ENCODE measurements around the gene USP9X. TPM values are rescaled to one million over a fixed set of nuclear protein-coding genes. Genes with fewer than 3 reads are reported as not detected.
"Not testable (repeated sequence)": the region's sequence is repeated elsewhere in the genome, so short reads cannot be mapped to it uniquely, and the experiment has no call there.

USP9X gene
- total and polyA plus RNA-seq, 12 donors = 12.6 to 143 (median 86.7) TPM

DNA sequence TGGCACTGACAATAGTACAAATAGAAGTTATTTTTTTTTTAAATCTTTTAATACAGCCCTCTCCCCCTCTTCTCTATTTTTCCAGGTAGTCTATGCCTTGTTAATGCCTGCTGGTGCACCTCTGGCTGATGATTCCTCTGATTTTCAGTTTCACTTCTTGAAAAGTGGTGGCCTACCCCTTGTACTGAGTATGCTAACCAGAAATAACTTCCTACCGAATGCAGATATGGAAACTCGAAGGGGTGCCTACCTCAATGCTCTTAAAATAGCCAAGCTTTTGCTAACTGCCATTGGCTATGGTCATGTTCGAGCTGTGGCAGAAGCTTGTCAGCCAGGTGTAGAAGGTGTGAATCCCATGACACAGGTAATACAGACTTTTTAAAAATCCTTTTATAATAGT lies 99.1 kb downstream of the USP9X start:
- H3K27me3 ChIP-seq = no peaks in the 10 kb centered on the region
- no peak overlapping the region for H3K4me3 ChIP-seq
- 63 to 81% (median 73%) methylated on average over 3 of the region's 3 CpGs for WGBS, 4 donors
- no peak overlapping the region for H3K27ac ChIP-seq
- TF ChIP-seq CTCF (IDR thresholded peaks at IDR 0.05) (no peak), POLR2A (IDR thresholded peaks at IDR 0.05) (no peak)
- H3K9me3 ChIP-seq (replicated peaks in 1 of 3) = no peaks in the 10 kb centered on the region
- intact Hi-C loops (cut with DNase I) = no loop called here
- DNase-seq = no peak
- peaks cover 0 to 34% of the 10 kb centered on the region in 2 donors for H3K36me3 ChIP-seq (replicated peaks in 1 of 2)
- no peaks in the 10 kb centered on the region for H3K4me1 ChIP-seq (replicated peaks in 1 of 2)

GRCh38 chrX:41186946-41187345 lies 101.7 kb downstream of the USP9X start:
- WGBS, 4 donors = 90 to 98% (median 95%) methylated on average over 7 of the region's 7 CpGs
- H3K27me3 ChIP-seq; H3K4me3 ChIP-seq; H3K9me3 ChIP-seq (replicated peaks in 1 of 3); H3K4me1 ChIP-seq (replicated peaks in 1 of 2); DNase-seq; H3K27ac ChIP-seq; intact Hi-C loops (cut with DNase I): not testable (repeated sequence)
- H3K36me3 ChIP-seq (replicated peaks in 1 of 2) = peaks cover 0 to 54% of the 10 kb centered on the region in 2 donors

DNA sequence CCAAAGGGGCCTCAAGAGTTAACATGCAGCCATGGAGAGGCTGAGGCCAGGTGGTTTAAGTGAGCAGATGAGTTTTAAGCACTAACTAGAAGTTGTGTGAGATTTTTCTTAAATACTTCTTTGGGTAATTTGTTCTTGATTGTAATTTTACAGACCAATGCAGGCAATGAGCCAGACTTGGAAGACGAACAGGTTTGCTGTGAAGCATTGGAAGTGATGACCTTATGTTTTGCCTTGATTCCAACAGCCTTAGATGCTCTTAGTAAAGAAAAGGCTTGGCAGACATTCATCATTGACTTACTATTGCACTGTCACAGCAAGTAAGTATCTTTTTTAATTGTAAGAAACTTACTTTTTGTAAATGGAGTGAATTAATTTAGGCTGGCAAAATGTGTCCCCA lies 103.9 kb downstream of the USP9X start:
- TF ChIP-seq CTCF (IDR thresholded peaks at IDR 0.05) (no peak), POLR2A (IDR thresholded peaks at IDR 0.05) (no peak)
- H3K4me3 ChIP-seq = no peak overlapping the region
- WGBS, 4 donors = 33 to 75% (median 44%) methylated on average over 1 of the region's 1 CpG
- no peaks in the 10 kb centered on the region for H3K27me3 ChIP-seq
- H3K36me3 ChIP-seq (replicated peaks in 1 of 2) = peaks cover 0 to 53% of the 10 kb centered on the region in 2 donors
- H3K27ac ChIP-seq = no peak overlapping the region
- DNase-seq = no peak
- intact Hi-C loops (cut with DNase I) = no loop called here
- H3K4me1 ChIP-seq (replicated peaks in 1 of 2) = no peaks in the 10 kb centered on the region
- no peaks in the 10 kb centered on the region for H3K9me3 ChIP-seq (replicated peaks in 1 of 3)

- no peak for DNase-seq
- TF ChIP-seq POLR2A (IDR thresholded peaks at IDR 0.05) (no peak), CTCF (IDR thresholded peaks at IDR 0.05) (no peak)
- intact Hi-C loops (cut with DNase I) = no loop called here
- no peaks in the 10 kb centered on the region for H3K4me1 ChIP-seq (replicated peaks in 1 of 2)
- H3K9me3 ChIP-seq (replicated peaks in 1 of 3) = no peaks in the 10 kb centered on the region
- WGBS, 4 donors = 91 to 97% (median 95%) methylated on average over 3 of the region's 3 CpGs
- peaks cover 0 to 42% of the 10 kb centered on the region in 2 donors for H3K36me3 ChIP-seq (replicated peaks in 1 of 2)
- H3K27me3 ChIP-seq = no peaks in the 10 kb centered on the region
- H3K27ac ChIP-seq = no peak overlapping the region
- H3K4me3 ChIP-seq = no peak overlapping the region
Measured at GRCh38 chrX:41192880-41193279, 107.6 kb downstream of the USP9X start.

DNA sequence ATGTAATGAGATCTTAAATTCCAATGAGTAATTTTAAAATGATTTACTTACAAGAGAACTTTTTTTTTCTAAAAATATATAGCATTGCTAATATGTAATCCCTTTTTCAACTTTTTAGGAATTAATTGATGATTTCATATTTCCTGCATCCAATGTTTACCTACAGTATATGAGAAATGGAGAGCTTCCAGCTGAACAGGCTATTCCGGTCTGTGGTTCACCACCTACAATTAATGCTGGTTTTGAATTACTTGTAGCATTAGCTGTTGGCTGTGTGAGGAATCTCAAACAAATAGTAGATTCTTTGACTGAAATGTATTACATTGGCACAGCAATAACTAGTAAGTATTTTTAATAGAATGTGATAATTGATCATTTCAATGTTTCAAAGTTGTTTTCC lies 113.2 kb downstream of the USP9X start:
- no peak for DNase-seq
- Histone ChIP-seq H3K27me3 (no peaks in the 10 kb centered on the region), H3K9me3 (replicated peaks in 1 of 3) (no peaks in the 10 kb centered on the region), H3K4me3 (no peak overlapping the region), H3K4me1 (replicated peaks in 1 of 2) (no peaks in the 10 kb centered on the region), H3K36me3 (replicated peaks in 1 of 2) (peaks cover 0 to 44% of the 10 kb centered on the region in 2 donors), H3K27ac (no peak overlapping the region)
- intact Hi-C loops (cut with DNase I) = no loop called here
- WGBS, 4 donors = 94 to 100% (median 98%) methylated on average over 1 of the region's 1 CpG
- TF ChIP-seq CTCF (IDR thresholded peaks at IDR 0.05) = no peak
- TF ChIP-seq POLR2A (IDR thresholded peaks at IDR 0.05) = no peak

Measured in adrenal gland (tissue), 12 donors.